Endodermal cell (in vitro differentiated cells): ENCODE measurements around the gene GNB1. TPM values are rescaled to one million over a fixed set of nuclear protein-coding genes. Genes with fewer than 3 reads are reported as not detected.
A peak's percentile ranks its signal among the peaks of the same experiment; 100 is the strongest.

Experiments used
- DNase-seq: peaks from one replicate; pipeline ENCODE4 v3.0.0-alpha.2; 2017
- H3K27ac ChIP-seq: 2 replicates; pipeline ENCODE4 v1.5.1; 2013; ENCODE audit warnings: mild to moderate bottlenecking, low read depth, low read length, moderate library complexity
- H3K27me3 ChIP-seq: 2 replicates; pipeline ENCODE4 v1.6.1; 2013; ENCODE audit warnings: mild to moderate bottlenecking, low read length, moderate library complexity; ENCODE audit not compliant: insufficient read depth, control insufficient read depth, poor library complexity, severe bottlenecking
- H3K36me3 ChIP-seq: 2 replicates; pipeline ENCODE4 v1.7.0; 2013; ENCODE audit warnings: mild to moderate bottlenecking, low read length, moderate library complexity; ENCODE audit not compliant: control insufficient read depth, insufficient read depth
- H3K4me1 ChIP-seq: one replicate; pipeline ENCODE4 v1.7.0; 2013; ENCODE audit warnings: low read length; ENCODE audit not compliant: control insufficient read depth, insufficient read depth
- H3K4me3 ChIP-seq: 2 replicates; pipeline ENCODE4 v1.5.1; 2013; ENCODE audit warnings: mild to moderate bottlenecking, low read length, moderate library complexity
- H3K9ac ChIP-seq: 2 replicates; pipeline ENCODE4 v1.6.1; 2013; ENCODE audit warnings: mild to moderate bottlenecking, low read length, moderate library complexity; ENCODE audit not compliant: poor library complexity, severe bottlenecking; ENCODE audit errors: extremely low read depth
- H3K9me3 ChIP-seq: 2 replicates; pipeline ENCODE4 v1.6.1; 2013; ENCODE audit warnings: mild to moderate bottlenecking, low read length, moderate library complexity; ENCODE audit not compliant: control insufficient read depth
- H3K27ac Mint-ChIP-seq: 2 replicates; pipeline ENCODE4 v1.8.0; 2020; ENCODE audit warnings: mixed read lengths
- H3K27me3 Mint-ChIP-seq: 2 replicates; pipeline ENCODE4 v1.8.0; 2021; ENCODE audit warnings: mild to moderate bottlenecking, mixed read lengths; ENCODE audit not compliant: insufficient read depth
- H3K36me3 Mint-ChIP-seq: 2 replicates; pipeline ENCODE4 v1.8.0; 2020; ENCODE audit warnings: low read depth, mixed read lengths
- H3K4me1 Mint-ChIP-seq: 2 replicates; pipeline ENCODE4 v1.8.0; 2020; ENCODE audit warnings: mixed read lengths
- H3K4me3 Mint-ChIP-seq: 2 replicates; pipeline ENCODE4 v1.8.0; 2020; ENCODE audit warnings: mild to moderate bottlenecking, moderate library complexity, mixed read lengths
- H3K9me3 Mint-ChIP-seq: 2 replicates; pipeline ENCODE4 v1.8.0; 2020; ENCODE audit warnings: mild to moderate bottlenecking, mixed read lengths
- CTCF ChIP-seq: fragments of 200-600 bp; sonication (generic); conservative IDR thresholded peaks from 2 replicates; pipeline ENCODE4 v1.5.0; 2021; ENCODE audit warnings: antibody characterized with exemption, mild to moderate bottlenecking
- WGBS, 2 experiments: methylation state at CpG; one replicate each; pipeline versions ENCODE4 v1.1.5 to v1.1.7; 2013; ENCODE audit warnings: missing lambda C conversion rate in 2 of 2, mixed read lengths in 1 of 2; ENCODE audit not compliant: insufficient coverage in 1 of 2, insufficient read length in 1 of 2; 5-methylcytosine and 5-hydroxymethylcytosine counted together
- total RNA-seq, 2 donors: library from RNA; stranded (reverse); fragmentation: NEBNext Ultra II Directional in 1 of 2; extraction: Animal tissue kit (Norgen Biotek cat#: 25700) in 1 of 2; gene quantifications; 2 replicates in 1 of 2; 3 replicates in 1 of 2; pipeline ENCODE4 v1.2.1, GENCODE V29; 2021

The GNB1 gene
- total RNA-seq, 2 donors from 2014 or later, result 369 to 371 TPM

GRCh38 chr1:1907098-1907736 lies 16.3 kb upstream of the GNB1 start:
- Histone ChIP-seq H3K9ac (no peak overlapping the region), H3K27ac (no peak overlapping the region), H3K4me3 (no peak overlapping the region), H3K9me3 (peaks cover 5% of the 10 kb centered on the region), H3K27me3 (no peaks in the 10 kb centered on the region), H3K4me1 (no peaks in the 10 kb centered on the region), H3K36me3 (no peaks in the 10 kb centered on the region)
- no peak for DNase-seq
- peaks cover 7% of the 10 kb centered on the region for H3K4me1 Mint-ChIP-seq
- H3K4me3 Mint-ChIP-seq, result no peak overlapping the region
- H3K36me3 Mint-ChIP-seq, result no peaks in the 10 kb centered on the region
- peaks cover 4% of the 10 kb centered on the region for H3K9me3 Mint-ChIP-seq
- no peak overlapping the region for H3K27ac Mint-ChIP-seq
- 86 to 95% methylated on average over 2 to 8 of the region's 8 CpGs for WGBS, 2 experiments
- H3K27me3 Mint-ChIP-seq, result no peaks in the 10 kb centered on the region
- TF ChIP-seq CTCF, result no peak

- H3K27ac ChIP-seq, result no peak overlapping the region
- peak; percentile 95 for DNase-seq
- H3K4me3 ChIP-seq, result no peak overlapping the region
- WGBS, 2 experiments, result 30 to 34% methylated on average over 15 of the region's 15 CpGs
- peaks cover 5% of the 10 kb centered on the region for H3K9me3 ChIP-seq
- no peaks in the 10 kb centered on the region for H3K36me3 ChIP-seq
- H3K4me1 ChIP-seq, result no peaks in the 10 kb centered on the region
- peaks cover 4% of the 10 kb centered on the region for H3K9me3 Mint-ChIP-seq
- H3K27me3 ChIP-seq, result no peaks in the 10 kb centered on the region
- H3K4me1 Mint-ChIP-seq, result peaks cover 7% of the 10 kb centered on the region
- no peaks in the 10 kb centered on the region for H3K36me3 Mint-ChIP-seq
- no peak overlapping the region for H3K27ac Mint-ChIP-seq
- no peaks in the 10 kb centered on the region for H3K27me3 Mint-ChIP-seq
- no peak overlapping the region for H3K4me3 Mint-ChIP-seq
- no peak overlapping the region for H3K9ac ChIP-seq
- peak; percentile 93 for TF ChIP-seq CTCF
Measured at GRCh38 chr1:1906185-1907097, 15.6 kb upstream of the GNB1 start.

- H3K27me3 ChIP-seq, result no peaks in the 10 kb centered on the region
- TF ChIP-seq CTCF, result no peak
- no peak overlapping the region for H3K4me3 ChIP-seq
- H3K36me3 ChIP-seq, result no peaks in the 10 kb centered on the region
- Mint-ChIP-seq H3K4me1 (peaks cover 3% of the 10 kb centered on the region), H3K9me3 (peaks cover 4% of the 10 kb centered on the region), H3K27me3 (peaks cover 1% of the 10 kb centered on the region), H3K4me3 (no peak overlapping the region), H3K27ac (no peak overlapping the region), H3K36me3 (no peaks in the 10 kb centered on the region)
- H3K4me1 ChIP-seq, result no peaks in the 10 kb centered on the region
- no peak overlapping the region for H3K9ac ChIP-seq
- no peak for DNase-seq
- WGBS, 2 experiments, result 88 to 100% methylated on average over 1 to 12 of the region's 12 CpGs
- H3K9me3 ChIP-seq, result peaks cover 5% of the 10 kb centered on the region
- H3K27ac ChIP-seq, result no peak overlapping the region
Measured at GRCh38 chr1:1903224-1903623, 12.3 kb upstream of the GNB1 start.
